Measurements from ENCODE around the gene XRN2.

The XRN2 gene

GRCh38 chr20:21377701-21378100, 74.6 kb downstream of the XRN2 start:
- TF ChIP-seq USF1 (IDR thresholded peaks at IDR 0.05) (no peak), YY1 (IDR thresholded peaks at IDR 0.05; ENCODE audit: low read depth) (no peak), TCF12 (IDR thresholded peaks at IDR 0.05; ENCODE audit: low read depth) (no peak)
- TF ChIP-seq, protein P1, sequence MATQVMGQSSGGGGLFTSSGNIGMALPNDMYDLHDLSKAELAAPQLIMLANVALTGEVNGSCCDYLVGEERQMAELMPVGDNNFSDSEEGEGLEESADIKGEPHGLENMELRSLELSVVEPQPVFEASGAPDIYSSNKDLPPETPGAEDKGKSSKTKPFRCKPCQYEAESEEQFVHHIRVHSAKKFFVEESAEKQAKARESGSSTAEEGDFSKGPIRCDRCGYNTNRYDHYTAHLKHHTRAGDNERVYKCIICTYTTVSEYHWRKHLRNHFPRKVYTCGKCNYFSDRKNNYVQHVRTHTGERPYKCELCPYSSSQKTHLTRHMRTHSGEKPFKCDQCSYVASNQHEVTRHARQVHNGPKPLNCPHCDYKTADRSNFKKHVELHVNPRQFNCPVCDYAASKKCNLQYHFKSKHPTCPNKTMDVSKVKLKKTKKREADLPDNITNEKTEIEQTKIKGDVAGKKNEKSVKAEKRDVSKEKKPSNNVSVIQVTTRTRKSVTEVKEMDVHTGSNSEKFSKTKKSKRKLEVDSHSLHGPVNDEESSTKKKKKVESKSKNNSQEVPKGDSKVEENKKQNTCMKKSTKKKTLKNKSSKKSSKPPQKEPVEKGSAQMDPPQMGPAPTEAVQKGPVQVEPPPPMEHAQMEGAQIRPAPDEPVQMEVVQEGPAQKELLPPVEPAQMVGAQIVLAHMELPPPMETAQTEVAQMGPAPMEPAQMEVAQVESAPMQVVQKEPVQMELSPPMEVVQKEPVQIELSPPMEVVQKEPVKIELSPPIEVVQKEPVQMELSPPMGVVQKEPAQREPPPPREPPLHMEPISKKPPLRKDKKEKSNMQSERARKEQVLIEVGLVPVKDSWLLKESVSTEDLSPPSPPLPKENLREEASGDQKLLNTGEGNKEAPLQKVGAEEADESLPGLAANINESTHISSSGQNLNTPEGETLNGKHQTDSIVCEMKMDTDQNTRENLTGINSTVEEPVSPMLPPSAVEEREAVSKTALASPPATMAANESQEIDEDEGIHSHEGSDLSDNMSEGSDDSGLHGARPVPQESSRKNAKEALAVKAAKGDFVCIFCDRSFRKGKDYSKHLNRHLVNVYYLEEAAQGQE (IDR thresholded peaks at IDR 0.05; ENCODE audit: low read depth): no peak

GRCh38 chr20:21378259-21378658, 75.1 kb downstream of the XRN2 start:
- TF ChIP-seq MAX (IDR thresholded peaks at IDR 0.05) (no peak), ZBTB7A (IDR thresholded peaks at IDR 0.05; ENCODE audit: low read depth) (no peak), EGR1 (IDR thresholded peaks at IDR 0.05) (no peak), TAF1 (IDR thresholded peaks at IDR 0.05; ENCODE audit: low read depth) (no peak), YY1 (IDR thresholded peaks at IDR 0.05; ENCODE audit: low read depth) (no peak), USF1 (IDR thresholded peaks at IDR 0.05) (no peak), NFIC (IDR thresholded peaks at IDR 0.05) (no peak), RAD21 (IDR thresholded peaks at IDR 0.05; ENCODE audit: low read depth) (no peak), TEAD4 (IDR thresholded peaks at IDR 0.05) (no peak), CEBPB (IDR thresholded peaks at IDR 0.05) (no peak), FOXM1 (IDR thresholded peaks at IDR 0.05; ENCODE audit: borderline replicate concordance, low read depth) (no peak), CREB1 (IDR thresholded peaks at IDR 0.05; ENCODE audit: low read depth) (no peak), EP300 (IDR thresholded peaks at IDR 0.05; ENCODE audit: borderline replicate concordance) (no peak), TCF12 (IDR thresholded peaks at IDR 0.05; ENCODE audit: low read depth) (no peak)
- TF ChIP-seq, protein P1 (IDR thresholded peaks at IDR 0.05; ENCODE audit: low read depth): no peak

DNA sequence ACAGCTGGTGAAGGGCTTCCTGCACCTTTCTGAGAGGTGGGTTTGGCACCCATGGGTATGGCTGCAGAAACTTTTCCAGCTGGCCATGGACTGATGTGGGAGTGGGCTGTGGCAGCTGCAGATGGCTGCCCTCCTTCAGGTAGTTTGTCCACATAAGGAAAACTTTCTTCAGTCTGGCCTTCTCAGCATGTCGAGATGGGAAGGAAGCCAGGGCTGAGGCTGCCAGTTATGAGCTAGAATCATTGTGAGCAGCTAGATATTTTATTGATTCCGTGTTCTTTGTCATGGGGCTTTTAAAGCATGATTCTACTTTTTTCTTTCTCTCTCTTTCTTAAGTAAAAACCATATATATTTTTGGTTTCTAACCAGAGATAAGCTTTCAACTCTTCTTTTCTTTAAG, 77.6 kb downstream of the XRN2 start:
- TF ChIP-seq EP300 (IDR thresholded peaks at IDR 0.05; ENCODE audit: borderline replicate concordance) (no peak), TAF1 (IDR thresholded peaks at IDR 0.05; ENCODE audit: low read depth) (no peak), ZBTB7A (IDR thresholded peaks at IDR 0.05; ENCODE audit: low read depth) (no peak), USF1 (IDR thresholded peaks at IDR 0.05) (no peak), CEBPB (IDR thresholded peaks at IDR 0.05) (no peak), EGR1 (IDR thresholded peaks at IDR 0.05) (no peak), MAX (IDR thresholded peaks at IDR 0.05) (no peak), FOXM1 (IDR thresholded peaks at IDR 0.05; ENCODE audit: borderline replicate concordance, low read depth) (no peak), NFIC (IDR thresholded peaks at IDR 0.05) (no peak)

- TF ChIP-seq, protein P1 (IDR thresholded peaks at IDR 0.05; ENCODE audit: low read depth): no peak
- TF ChIP-seq TCF12 (IDR thresholded peaks at IDR 0.05; ENCODE audit: low read depth) (no peak), TAF1 (IDR thresholded peaks at IDR 0.05; ENCODE audit: low read depth) (no peak)
Observed at GRCh38 chr20:21381619-21382018, 78.5 kb downstream of the XRN2 start.

- TF ChIP-seq CEBPB (IDR thresholded peaks at IDR 0.05) (no peak), EGR1 (IDR thresholded peaks at IDR 0.05) (no peak), NFIC (IDR thresholded peaks at IDR 0.05) (no peak), TCF12 (IDR thresholded peaks at IDR 0.05; ENCODE audit: low read depth) (no peak), EP300 (IDR thresholded peaks at IDR 0.05; ENCODE audit: borderline replicate concordance) (no peak), USF1 (IDR thresholded peaks at IDR 0.05) (no peak), ZBTB7A (IDR thresholded peaks at IDR 0.05; ENCODE audit: low read depth) (no peak), YY1 (IDR thresholded peaks at IDR 0.05; ENCODE audit: low read depth) (no peak), RAD21 (IDR thresholded peaks at IDR 0.05; ENCODE audit: low read depth) (no peak), TEAD4 (IDR thresholded peaks at IDR 0.05) (no peak), MAX (IDR thresholded peaks at IDR 0.05) (no peak), TAF1 (IDR thresholded peaks at IDR 0.05; ENCODE audit: low read depth) (no peak), FOXM1 (IDR thresholded peaks at IDR 0.05; ENCODE audit: borderline replicate concordance, low read depth) (no peak), CREB1 (IDR thresholded peaks at IDR 0.05; ENCODE audit: low read depth) (no peak)
- TF ChIP-seq, protein P1 (IDR thresholded peaks at IDR 0.05; ENCODE audit: low read depth): no peak
Observed at GRCh38 chr20:21384308-21384892, 81.3 kb downstream of the XRN2 start.

Measured in Ishikawa (cell line).